ENCODE data around the gene ADTRP. TPM values are rescaled to one million over a fixed set of nuclear protein-coding genes. Genes with fewer than 3 reads are reported as not detected.

Gene ADTRP
- total and polyA plus RNA-seq, 8 donors: 0.09 to 0.44 (median 0.24) TPM; not detected in 3

DNA sequence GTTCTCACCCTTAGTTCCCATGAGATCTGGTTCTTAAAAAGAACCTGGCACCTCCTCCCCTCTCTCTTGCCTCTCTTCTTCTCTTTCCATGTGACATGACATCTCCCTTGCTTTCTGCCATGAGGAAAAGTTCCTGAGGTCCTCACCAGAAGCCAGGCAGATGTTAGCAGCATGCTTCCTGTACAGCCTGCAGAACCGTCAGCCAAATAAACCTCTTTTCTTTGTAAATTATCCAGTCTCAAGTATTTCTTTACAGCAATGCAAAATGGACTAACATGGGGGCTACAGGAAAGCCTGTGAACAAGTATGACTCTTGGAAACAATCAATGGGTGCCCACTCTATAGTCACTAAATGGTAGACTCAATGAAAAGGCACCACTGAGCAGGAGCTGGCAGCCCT is 34.5 kb downstream of the ADTRP start:
- ATAC-seq (no peak), DNase-seq (no peak), FAIRE-seq (no peak)
- Histone ChIP-seq H3K9me3 (no peaks in the 10 kb centered on the region), H3K4me3 (no peak overlapping the region), H3K4me1 (peaks cover 0 to 4% (median 0%) of the 10 kb centered on the region in 3 donors), H3K27ac (peak overlapping the region in 2 of 4 donors; percentile 29 to 49), H3K27me3 (no peaks in the 10 kb centered on the region), H3K36me3 (no peaks in the 10 kb centered on the region)
- WGBS, 2 donors: 94 to 95% methylated on average over 1 of the region's 1 CpG
- TF ChIP-seq, protein P1, sequence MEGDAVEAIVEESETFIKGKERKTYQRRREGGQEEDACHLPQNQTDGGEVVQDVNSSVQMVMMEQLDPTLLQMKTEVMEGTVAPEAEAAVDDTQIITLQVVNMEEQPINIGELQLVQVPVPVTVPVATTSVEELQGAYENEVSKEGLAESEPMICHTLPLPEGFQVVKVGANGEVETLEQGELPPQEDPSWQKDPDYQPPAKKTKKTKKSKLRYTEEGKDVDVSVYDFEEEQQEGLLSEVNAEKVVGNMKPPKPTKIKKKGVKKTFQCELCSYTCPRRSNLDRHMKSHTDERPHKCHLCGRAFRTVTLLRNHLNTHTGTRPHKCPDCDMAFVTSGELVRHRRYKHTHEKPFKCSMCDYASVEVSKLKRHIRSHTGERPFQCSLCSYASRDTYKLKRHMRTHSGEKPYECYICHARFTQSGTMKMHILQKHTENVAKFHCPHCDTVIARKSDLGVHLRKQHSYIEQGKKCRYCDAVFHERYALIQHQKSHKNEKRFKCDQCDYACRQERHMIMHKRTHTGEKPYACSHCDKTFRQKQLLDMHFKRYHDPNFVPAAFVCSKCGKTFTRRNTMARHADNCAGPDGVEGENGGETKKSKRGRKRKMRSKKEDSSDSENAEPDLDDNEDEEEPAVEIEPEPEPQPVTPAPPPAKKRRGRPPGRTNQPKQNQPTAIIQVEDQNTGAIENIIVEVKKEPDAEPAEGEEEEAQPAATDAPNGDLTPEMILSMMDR (IDR thresholded peaks at IDR 0.05): no peak
- intact Hi-C loops (cut with DNase I): no loop called here

DNA sequence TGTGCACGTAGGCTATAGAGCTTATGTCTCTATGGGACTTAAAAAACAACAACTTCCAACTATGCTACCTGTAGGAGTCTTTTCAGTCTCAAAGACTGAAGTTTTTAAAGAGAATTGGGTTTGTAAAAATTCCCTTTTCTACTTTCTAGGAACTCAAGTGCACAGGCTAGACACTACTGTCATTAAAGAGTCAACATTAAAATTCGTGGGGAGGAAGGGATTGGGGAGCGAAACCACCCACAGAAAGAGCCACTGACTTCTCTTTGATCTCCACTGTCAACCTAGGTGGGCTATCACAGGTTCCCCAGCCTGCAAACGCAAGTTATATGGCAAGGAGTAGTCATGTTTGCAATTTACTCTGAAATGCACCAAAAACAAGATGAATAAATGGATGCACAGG is 37.7 kb downstream of the ADTRP start:
- WGBS, 2 donors: 75 to 79% methylated on average over 4 of the region's 4 CpGs
- FAIRE-seq (no peak), DNase-seq (no peak), ATAC-seq (no peak)
- H3K4me1 ChIP-seq: peaks cover 0 to 7% (median 0%) of the 10 kb centered on the region in 3 donors
- H3K27ac ChIP-seq: no peak overlapping the region
- no peaks in the 10 kb centered on the region for H3K36me3 ChIP-seq
- H3K9me3 ChIP-seq: no peaks in the 10 kb centered on the region
- no peaks in the 10 kb centered on the region for H3K27me3 ChIP-seq
- H3K4me3 ChIP-seq: no peak overlapping the region
- intact Hi-C loops (cut with DNase I): no loop called here
- TF ChIP-seq, protein P1 (IDR thresholded peaks at IDR 0.05): no peak

DNA sequence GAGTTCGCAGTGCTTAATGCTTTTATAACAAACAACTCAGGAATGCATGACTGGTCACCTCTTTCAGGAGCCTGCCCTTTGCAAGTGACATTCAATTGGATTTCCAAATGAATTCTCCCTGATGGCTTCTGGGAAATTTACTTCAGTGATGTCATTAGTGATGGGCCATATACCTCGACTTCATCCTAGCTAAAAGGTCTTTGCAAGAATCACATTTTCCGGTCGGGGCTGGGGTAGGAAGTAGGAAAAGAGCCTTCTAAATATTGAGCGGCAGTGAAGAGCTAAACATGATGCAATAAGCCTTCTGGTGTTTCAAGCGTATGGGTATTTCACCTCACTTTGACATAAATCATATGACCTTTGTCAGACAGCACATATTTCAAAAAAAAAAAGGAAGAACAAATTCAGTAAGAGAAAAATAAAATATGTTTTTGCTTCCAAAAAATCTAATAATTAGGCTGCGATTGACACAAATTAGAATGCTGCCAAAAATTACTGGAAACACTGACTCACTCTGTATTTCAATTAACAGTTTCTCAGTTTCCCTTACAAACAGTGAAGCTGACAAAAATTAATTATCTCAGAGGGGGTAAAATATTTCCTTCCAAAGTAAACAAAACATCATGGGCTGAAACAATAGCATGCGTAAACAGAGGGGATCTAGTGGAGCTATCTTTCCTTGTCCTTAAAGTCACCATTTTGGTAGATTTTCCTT is 39.8 kb downstream of the ADTRP start:
- peak in 2 of 4 donors; percentile 16 to 21 for ATAC-seq
- no peaks in the 10 kb centered on the region for H3K36me3 ChIP-seq
- intact Hi-C loops (cut with DNase I): no loop called here
- FAIRE-seq: no peak
- no peaks in the 10 kb centered on the region for H3K27me3 ChIP-seq
- H3K9me3 ChIP-seq: no peaks in the 10 kb centered on the region
- H3K4me3 ChIP-seq: no peak overlapping the region
- 72 to 76% methylated on average over 8 of the region's 8 CpGs for WGBS, 2 donors
- peaks cover 0 to 6% (median 0%) of the 10 kb centered on the region in 3 donors for H3K4me1 ChIP-seq
- H3K27ac ChIP-seq: peak overlapping the region in 1 of 4 donors; percentile 10
- DNase-seq: no peak
- TF ChIP-seq, protein P1 (IDR thresholded peaks at IDR 0.05): no peak

DNA sequence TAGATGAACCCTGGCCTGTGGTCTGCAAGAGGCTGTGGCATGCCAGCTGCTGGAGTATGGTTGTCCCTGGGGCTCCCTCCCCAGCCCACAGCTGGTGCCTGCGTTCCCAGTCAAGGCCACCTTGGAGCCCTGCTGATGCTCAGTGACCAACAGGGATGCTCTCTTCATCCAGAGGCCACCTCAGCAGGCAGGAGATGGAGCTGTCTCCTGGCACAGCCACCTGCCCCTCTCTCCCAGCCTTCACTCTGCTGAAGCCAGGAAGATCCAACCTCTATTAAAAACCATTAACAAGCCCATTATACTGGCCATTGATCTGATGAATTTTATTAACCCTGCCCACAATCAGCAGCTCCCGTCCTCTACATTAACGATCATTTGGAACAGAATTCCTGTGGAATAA is 40.4 kb downstream of the ADTRP start:
- 71 to 77% methylated on average over 3 of the region's 3 CpGs for WGBS, 2 donors

More for the DNA sequence above, 40.4 kb downstream of the ADTRP start:
- FAIRE-seq (no peak), ATAC-seq (no peak), DNase-seq (no peak)
- Histone ChIP-seq H3K27ac (no peak overlapping the region), H3K9me3 (no peaks in the 10 kb centered on the region), H3K27me3 (no peaks in the 10 kb centered on the region), H3K4me1 (peaks cover 0 to 6% (median 0%) of the 10 kb centered on the region in 3 donors), H3K36me3 (no peaks in the 10 kb centered on the region), H3K4me3 (no peak overlapping the region)
- intact Hi-C loops (cut with DNase I): no loop called here
- TF ChIP-seq, protein P1 (IDR thresholded peaks at IDR 0.05): no peak
